HCEC 1CT (cell line): ENCODE measurements around the gene PLXND1.
"Not testable (repeated sequence)": the region's sequence is repeated elsewhere in the genome, so short reads cannot be mapped to it uniquely, and the experiment has no call there.

ENCODE experiments used
- DNase-seq: peaks from one replicate; pipeline ENCODE4 v3.0.0-alpha.2; 2017

PLXND1 gene, protein sequence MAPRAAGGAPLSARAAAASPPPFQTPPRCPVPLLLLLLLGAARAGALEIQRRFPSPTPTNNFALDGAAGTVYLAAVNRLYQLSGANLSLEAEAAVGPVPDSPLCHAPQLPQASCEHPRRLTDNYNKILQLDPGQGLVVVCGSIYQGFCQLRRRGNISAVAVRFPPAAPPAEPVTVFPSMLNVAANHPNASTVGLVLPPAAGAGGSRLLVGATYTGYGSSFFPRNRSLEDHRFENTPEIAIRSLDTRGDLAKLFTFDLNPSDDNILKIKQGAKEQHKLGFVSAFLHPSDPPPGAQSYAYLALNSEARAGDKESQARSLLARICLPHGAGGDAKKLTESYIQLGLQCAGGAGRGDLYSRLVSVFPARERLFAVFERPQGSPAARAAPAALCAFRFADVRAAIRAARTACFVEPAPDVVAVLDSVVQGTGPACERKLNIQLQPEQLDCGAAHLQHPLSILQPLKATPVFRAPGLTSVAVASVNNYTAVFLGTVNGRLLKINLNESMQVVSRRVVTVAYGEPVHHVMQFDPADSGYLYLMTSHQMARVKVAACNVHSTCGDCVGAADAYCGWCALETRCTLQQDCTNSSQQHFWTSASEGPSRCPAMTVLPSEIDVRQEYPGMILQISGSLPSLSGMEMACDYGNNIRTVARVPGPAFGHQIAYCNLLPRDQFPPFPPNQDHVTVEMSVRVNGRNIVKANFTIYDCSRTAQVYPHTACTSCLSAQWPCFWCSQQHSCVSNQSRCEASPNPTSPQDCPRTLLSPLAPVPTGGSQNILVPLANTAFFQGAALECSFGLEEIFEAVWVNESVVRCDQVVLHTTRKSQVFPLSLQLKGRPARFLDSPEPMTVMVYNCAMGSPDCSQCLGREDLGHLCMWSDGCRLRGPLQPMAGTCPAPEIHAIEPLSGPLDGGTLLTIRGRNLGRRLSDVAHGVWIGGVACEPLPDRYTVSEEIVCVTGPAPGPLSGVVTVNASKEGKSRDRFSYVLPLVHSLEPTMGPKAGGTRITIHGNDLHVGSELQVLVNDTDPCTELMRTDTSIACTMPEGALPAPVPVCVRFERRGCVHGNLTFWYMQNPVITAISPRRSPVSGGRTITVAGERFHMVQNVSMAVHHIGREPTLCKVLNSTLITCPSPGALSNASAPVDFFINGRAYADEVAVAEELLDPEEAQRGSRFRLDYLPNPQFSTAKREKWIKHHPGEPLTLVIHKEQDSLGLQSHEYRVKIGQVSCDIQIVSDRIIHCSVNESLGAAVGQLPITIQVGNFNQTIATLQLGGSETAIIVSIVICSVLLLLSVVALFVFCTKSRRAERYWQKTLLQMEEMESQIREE (N-terminal part only)

DNA sequence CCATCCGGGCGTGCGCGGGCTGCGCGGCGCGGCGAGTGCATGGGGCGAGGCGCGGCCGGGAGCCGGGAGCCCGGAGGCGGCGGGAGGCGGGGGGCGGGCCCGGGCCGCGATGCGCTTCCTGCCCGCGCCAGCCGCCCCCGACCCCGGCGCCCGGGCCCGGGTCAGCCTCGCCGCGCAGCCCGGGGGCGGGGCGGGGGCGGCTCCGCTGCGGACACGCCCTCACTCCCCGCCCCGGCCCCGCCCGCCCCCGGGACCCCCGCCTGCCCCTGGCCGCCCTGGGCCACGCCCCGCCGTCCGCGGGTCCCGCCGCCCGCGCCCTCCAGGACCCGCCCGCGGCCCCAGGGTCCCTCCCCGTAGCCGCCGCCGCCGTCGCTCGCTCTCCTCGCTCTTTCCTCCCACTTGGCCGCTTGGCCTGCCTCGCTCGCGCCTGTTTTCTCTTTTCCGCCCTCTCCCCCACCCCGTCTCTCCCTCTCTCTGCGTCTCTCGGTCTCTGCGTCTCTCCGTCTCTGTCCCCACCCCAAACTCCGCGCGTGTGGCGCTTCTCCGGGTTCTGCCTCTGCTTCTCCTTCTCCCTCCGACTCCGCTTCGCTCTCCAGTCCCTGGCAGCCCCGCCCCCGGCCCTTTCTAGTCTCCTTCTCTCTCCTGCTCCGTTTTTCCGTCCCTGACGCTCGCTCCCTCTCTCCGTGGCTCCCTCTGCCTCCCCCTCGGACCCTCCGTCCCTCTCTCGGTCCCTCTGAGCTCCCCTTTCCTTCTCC is at the start of gene PLXND1:
PLXND1 (minus strand) TSS at position 41 of the 755 bp plus-strand sequence; CDS start at position 4, 37 bp downstream.
- DNase-seq = peak; percentile 29

DNA sequence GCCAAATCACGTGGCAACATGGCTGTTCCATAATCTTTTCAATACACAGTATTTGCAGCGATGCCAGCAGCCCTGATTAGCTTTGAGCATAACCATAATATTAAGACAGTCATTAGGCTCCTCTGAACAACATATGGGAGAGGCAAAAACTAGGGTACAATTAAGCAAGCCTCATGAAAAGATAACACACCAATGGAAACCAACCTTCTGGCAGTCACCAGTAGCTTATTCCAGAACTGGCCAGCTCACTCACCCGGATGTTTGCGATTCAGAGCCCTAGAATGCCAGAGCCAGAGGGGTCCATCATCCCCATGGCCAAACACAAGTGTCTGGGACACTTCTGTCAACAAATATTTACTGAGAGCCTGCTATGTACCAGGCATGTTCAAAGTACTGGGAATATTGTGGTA is 48.8 kb upstream of the PLXND1 start:
- no peak for DNase-seq

DNA sequence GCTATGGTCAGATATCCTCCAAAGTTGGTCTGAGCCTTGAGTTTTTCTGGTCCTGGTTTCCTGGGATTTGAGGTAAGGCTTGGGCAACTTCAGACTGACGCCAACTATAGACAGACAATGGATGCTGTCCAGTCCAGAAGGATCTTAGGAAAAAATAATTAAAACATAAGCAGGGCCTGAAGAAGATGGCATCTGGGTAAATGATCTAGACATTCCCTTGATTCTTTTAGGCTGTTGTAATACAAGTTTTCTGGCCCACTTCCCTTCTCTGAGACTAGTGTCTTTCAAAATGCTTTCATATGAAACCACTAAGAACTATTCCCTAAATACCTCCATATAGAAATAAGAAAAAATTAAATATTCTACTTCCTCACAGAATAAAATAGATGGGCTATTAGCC is 47.7 kb upstream of the PLXND1 start:
- peak; percentile 13 for DNase-seq

- DNase-seq = no peak
Observed at GRCh38 chr3:129653019-129653418, 46.5 kb upstream of the PLXND1 start.

DNA sequence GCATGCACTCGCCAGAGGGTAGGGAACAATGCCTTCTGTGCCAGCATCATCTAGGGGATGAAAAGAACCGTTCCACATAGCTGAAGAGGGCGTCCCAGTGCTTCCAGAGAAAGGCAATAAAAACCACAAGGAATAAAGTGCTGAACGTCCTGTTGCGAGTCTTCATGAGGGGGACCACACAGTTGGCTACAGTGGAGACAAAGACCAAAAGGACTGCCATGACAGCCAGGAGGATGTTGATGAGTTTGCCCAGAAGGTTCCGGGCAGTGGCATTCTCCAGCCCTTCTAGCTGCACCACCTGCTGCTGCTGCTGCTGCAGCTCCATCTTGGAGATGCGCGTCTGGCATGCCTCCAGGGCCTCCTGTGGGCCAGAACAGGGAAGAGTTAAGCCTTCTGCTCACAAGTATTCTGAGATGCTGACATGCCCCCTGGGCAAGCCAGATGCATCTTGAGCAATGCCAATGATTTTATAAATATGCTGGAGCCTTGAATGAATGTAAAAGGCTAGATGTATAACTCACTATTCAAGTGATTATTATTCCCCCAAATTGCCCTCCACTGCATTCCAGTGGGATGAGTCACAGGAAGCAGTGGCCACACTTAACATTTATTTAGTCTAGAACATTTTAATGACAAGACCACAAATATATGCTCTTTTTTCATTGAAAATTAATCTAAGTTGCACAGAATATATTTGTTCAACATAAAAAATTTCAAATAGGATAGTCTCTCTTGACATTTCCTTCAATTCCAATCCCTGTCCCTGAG is 45.1 kb upstream of the PLXND1 start:
- peak; percentile 65 for DNase-seq

GRCh38 chr3:129650256-129650872 is 43.9 kb upstream of the PLXND1 start:
- DNase-seq = peak; percentile 69

GRCh38 chr3:129648391-129648790 is 41.9 kb upstream of the PLXND1 start:
- DNase-seq = no peak

- DNase-seq = no peak
Observed at GRCh38 chr3:129645286-129645685, 38.8 kb upstream of the PLXND1 start.

- DNase-seq = no peak
Observed at GRCh38 chr3:129644836-129645235, 38.4 kb upstream of the PLXND1 start.

DNA sequence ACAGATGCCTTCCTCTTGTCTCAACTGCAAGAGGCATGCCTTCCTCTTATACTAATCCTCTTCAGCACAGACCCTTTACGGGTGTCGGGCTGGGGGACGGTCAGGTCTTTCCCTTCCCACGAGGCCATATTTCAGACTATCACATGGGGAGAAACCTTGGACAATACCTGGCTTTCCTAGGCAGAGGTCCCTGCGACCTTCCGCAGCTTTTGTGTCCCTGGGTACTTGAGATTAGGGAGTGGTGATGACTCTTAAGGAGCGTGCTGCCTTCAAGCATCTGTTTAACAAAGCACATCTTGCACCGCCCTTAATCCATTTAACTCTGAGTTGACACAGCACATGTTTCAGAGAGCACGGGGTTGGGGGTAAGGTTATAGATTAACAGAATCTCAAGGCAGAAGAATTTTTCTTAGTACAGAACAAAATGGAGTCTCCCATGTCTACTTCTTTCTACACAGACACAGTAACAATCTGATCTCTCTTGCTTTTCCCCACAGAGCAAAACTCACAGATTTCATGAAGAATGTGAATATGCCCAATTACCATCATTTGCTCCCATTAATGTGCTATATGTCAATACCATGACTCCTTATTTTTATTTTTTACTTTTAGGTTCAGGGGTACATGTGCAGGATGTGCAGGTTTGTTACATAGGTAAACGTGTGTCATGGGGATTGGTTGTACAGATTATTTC is 35.2 kb upstream of the PLXND1 start:
- not testable (repeated sequence) for DNase-seq

DNA sequence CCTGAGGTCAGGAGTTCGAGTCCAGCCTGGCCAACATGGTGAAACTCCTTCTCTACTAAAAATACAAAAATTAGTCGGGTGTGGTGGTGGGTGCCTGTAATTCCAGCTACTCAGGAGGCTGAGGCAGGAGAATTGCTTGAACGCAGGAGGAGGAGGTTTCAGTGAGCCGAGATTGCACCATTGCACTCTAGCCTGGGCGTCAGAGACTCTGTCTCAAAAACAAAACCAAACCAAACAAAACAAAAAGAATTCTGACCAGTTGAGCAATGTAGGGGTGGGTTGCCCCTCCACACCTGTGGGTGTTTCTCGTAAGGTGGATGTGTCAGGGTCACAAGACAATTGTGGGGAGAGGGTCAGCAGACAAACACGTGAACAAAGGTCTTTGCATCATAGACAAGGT is 34.5 kb upstream of the PLXND1 start:
- not testable (repeated sequence) for DNase-seq

DNA sequence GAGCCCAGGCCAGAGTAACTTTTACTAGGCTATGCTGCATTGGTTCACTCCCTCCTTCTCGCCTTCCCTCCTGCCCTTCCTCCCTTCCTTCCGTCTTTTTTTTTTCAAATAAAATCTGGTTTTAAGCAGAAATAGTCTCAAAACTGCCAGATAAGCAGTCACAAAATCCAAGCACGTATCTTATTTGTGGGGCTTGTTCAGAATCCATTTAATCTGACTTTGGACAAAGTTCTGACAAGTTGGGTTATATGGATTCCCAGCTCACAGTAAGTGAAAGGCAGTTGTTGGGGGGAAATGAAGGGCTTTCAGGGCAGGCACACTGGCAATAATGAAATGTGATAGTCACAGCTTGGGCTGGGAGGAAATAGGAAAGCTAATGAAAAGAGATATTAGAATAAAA is 32.0 kb upstream of the PLXND1 start:
- no peak for DNase-seq

GRCh38 chr3:129636082-129636481 is 29.6 kb upstream of the PLXND1 start:
- DNase-seq = no peak

DNA sequence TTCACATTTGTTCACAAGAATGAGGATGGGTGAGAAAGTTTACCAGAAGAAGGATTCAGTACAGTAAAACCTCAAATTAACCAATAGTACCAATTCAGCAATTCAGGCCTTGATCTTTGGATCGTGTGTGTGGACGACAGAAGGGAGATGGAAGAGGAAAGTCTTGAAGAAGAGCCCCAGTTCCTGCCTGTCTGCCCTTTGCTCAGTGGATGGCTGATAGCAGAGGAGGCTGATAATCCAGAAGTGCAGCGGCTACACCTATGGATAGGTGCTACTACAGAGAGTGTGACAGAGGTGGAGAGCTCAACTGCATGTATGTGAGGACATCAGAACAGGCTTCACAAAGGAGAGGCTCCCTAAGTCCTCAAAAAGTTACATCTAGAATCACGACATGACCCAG is 29.2 kb upstream of the PLXND1 start:
- DNase-seq = no peak

DNA sequence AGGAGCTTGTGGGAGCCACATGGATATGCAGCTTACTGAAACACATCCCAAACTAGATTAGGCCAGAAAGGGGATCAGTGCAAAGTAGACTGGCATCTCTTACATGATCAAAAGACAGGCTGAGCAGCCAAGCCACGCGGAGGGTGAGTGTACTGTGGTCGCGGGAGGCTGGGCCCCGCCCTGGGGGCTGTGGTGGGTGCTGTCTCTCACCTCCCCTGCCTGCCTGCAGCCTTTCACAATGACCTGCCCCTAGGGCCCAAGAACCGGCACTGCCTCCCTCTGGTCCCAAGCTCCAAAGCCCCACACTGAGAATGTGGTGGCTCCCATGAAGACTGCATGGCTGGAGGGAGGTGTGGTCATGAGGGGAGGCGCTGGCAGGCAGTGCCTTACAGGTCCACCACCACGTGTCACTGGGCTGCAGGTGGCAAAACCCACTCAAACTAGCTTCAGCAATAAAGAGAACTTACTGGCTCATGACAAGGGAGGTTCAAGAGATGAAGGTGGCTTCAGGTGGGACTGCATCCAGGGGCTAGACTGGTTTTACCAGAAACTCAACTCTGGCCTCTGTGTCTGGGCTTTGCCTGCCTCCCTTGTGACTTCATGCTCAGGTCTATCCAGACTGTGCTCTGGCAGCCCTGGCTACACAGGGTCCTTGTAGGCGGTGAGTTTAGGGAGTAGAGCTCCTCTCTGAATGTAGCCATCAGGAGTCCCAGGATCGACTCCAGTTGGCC is 27.4 kb upstream of the PLXND1 start:
- no peak for DNase-seq

GRCh38 chr3:129632977-129633376 is 26.5 kb upstream of the PLXND1 start:
- no peak for DNase-seq

GRCh38 chr3:129632556-129632955 is 26.1 kb upstream of the PLXND1 start:
- no peak for DNase-seq

- DNase-seq = no peak
Observed at GRCh38 chr3:129632056-129632455, 25.6 kb upstream of the PLXND1 start.

DNA sequence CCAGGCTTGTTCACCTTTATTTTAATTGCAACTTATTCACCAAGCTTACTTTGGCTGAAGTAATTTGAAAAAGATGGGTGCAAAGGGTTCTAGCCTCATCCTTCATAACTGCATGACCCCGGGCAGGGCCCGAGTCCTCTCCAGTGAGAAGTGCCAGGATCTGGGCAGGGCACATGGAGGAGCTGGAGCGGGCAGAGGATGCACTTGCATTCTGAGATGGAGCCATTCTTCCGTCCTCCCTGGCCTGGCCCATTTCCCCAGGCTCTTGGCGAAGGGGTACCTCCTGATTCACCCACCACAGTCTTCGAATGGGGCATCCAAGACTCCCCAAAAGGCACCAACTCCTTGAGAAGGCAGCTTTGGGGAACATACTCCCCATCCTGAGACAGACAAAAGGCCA is 22.5 kb upstream of the PLXND1 start:
- no peak for DNase-seq

DNA sequence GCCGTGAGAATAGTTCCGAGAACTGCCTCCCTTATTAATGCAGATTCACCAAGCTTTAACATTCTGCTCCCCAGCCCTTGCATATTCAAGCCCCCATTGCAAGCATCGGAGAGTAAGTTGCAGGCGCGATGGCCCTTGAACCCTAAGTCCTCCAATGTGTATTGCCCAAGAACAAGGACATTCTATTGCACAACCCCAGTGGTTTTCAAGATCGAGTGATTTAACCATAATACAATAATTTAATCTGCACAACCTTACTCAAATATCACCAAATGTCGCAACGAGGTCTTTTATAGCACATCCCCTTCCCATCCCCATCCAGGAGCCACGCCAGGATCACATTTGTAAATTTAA is 21.7 kb upstream of the PLXND1 start:
- no peak for DNase-seq
